Hepatocyte (in vitro differentiated cells): ENCODE measurements around the gene KSR2.

Experiments
- CTCF ChIP-seq: fragments of 200-600 bp; sonication (generic); IDR thresholded peaks from 2 replicates; pipeline ENCODE4 v1.5.1; 2016; ENCODE audit warnings: antibody characterized with exemption, mild to moderate bottlenecking; ENCODE audit not compliant: poor library complexity
- EZH2 ChIP-seq: fragments of 200-600 bp; sonication (generic); IDR thresholded peaks from 2 replicates; pipeline ENCODE4 v1.6.1; 2016; ENCODE audit warnings: antibody characterized with exemption, mild to moderate bottlenecking, borderline replicate concordance

- TF ChIP-seq EZH2 (no peak), CTCF (no peak)
Measured at GRCh38 chr12:117901631-117902030, 67.2 kb downstream of the KSR2 start.
